SK-N-SH treated with all-trans-retinoic acid at 6 μM for 48 hours (cell line): Measurements from ENCODE around the gene SERPINA10.

Experiments
- ATAC-seq: fragments of 200-7000 bp; cut with Tn5 transposase; 3 replicates; pipeline ENCODE4 v1.9.1; 2020; ENCODE audit warnings: mild to moderate bottlenecking, moderate library complexity
- ARNTL ChIP-seq: fragments of 450-650 bp; formaldehyde crosslinking; IDR thresholded peaks from 2 replicates; pipeline ENCODE4 v1.5.0; 2020; ENCODE audit warnings: low read depth, mild to moderate bottlenecking, moderate library complexity, borderline replicate concordance
- BACH2 ChIP-seq: fragments of 250-450 bp; sonication (Bioruptor Pico); IDR thresholded peaks from 2 replicates; pipeline ENCODE4 v1.9.0; 2021; ENCODE audit warnings: mild to moderate bottlenecking, borderline replicate concordance
- CSDC2 ChIP-seq: fragments of 250-450 bp; sonication (Bioruptor Pico); IDR thresholded peaks from 2 replicates; pipeline ENCODE4 v1.5.0; 2020; ENCODE audit warnings: mild to moderate bottlenecking, moderate library complexity
- ESRRG ChIP-seq: fragments of 250-450 bp; sonication (Bioruptor Pico); IDR thresholded peaks from 2 replicates; pipeline ENCODE4 v1.6.1; 2021; ENCODE audit warnings: mild to moderate bottlenecking
- GLIS3 ChIP-seq: fragments of 250-450 bp; sonication (Bioruptor Pico); IDR thresholded peaks from 2 replicates; pipeline ENCODE4 v1.5.0; 2020; ENCODE audit warnings: mild to moderate bottlenecking, moderate library complexity
- ISL1 ChIP-seq: fragments of 250-450 bp; sonication (Bioruptor Pico); IDR thresholded peaks from 2 replicates; pipeline ENCODE4 v2.1.2; 2022; ENCODE audit warnings: mild to moderate bottlenecking, moderate library complexity
- OSR1 ChIP-seq: fragments of 250-450 bp; sonication (Bioruptor Pico); IDR thresholded peaks from 2 replicates; pipeline ENCODE4 v1.8.0; 2022; ENCODE audit warnings: moderate library complexity, mild to moderate bottlenecking, inconsistent platforms
- PATZ1 ChIP-seq: fragments of 250-450 bp; sonication (Bioruptor Pico); IDR thresholded peaks from 2 replicates; pipeline ENCODE4 v1.8.0; 2020; ENCODE audit warnings: mild to moderate bottlenecking, moderate library complexity, borderline replicate concordance
- POU6F1 ChIP-seq: fragments of 250-450 bp; sonication (Bioruptor Pico); IDR thresholded peaks from 2 replicates; pipeline ENCODE4 v1.8.0; 2021; ENCODE audit warnings: low read depth, mild to moderate bottlenecking, moderate library complexity, borderline replicate concordance
- PPARA ChIP-seq: fragments of 250-450 bp; sonication (Bioruptor Pico); IDR thresholded peaks from 2 replicates; pipeline ENCODE4 v1.5.0; 2020; ENCODE audit warnings: mild to moderate bottlenecking, borderline replicate concordance
- RARB ChIP-seq: fragments of 250-450 bp; sonication (Bioruptor Pico); IDR thresholded peaks from 2 replicates; pipeline ENCODE4 v1.8.0; 2021; ENCODE audit warnings: mild to moderate bottlenecking, moderate library complexity
- SNAI2 ChIP-seq: fragments of 250-450 bp; sonication (Bioruptor Pico); IDR thresholded peaks from 2 replicates; pipeline ENCODE4 v1.5.0; 2020; ENCODE audit warnings: mild to moderate bottlenecking, moderate library complexity
- TCF4 ChIP-seq: fragments of 250-450 bp; sonication (Bioruptor Pico); IDR thresholded peaks from 2 replicates; pipeline ENCODE4 v1.8.0; 2021; ENCODE audit warnings: mild to moderate bottlenecking, moderate library complexity, borderline replicate concordance
- TOX ChIP-seq: fragments of 250-450 bp; sonication (Bioruptor Pico); IDR thresholded peaks from 2 replicates; pipeline ENCODE4 v1.8.0; 2021; ENCODE audit warnings: mild to moderate bottlenecking, moderate library complexity, borderline replicate concordance
- ZFP3 ChIP-seq: fragments of 250-450 bp; sonication (Bioruptor Pico); IDR thresholded peaks from 2 replicates; pipeline ENCODE4 v1.5.0; 2020; ENCODE audit warnings: mild to moderate bottlenecking, moderate library complexity
- ZFP30 ChIP-seq: fragments of 450-650 bp; formaldehyde crosslinking; IDR thresholded peaks from 2 replicates; pipeline ENCODE4 v1.5.0; 2022; ENCODE audit warnings: mild to moderate bottlenecking, moderate library complexity
- ZNF565 ChIP-seq: fragments of 450-650 bp; formaldehyde crosslinking; conservative IDR thresholded peaks from 2 replicates; pipeline ENCODE4 v1.5.0; 2020; ENCODE audit warnings: low read depth, mild to moderate bottlenecking, moderate library complexity
- ZNF70 ChIP-seq: fragments of 450-650 bp; formaldehyde crosslinking; IDR thresholded peaks from 2 replicates; pipeline ENCODE4 v1.5.0; 2020; ENCODE audit warnings: mild to moderate bottlenecking, moderate library complexity
- ZNF8 ChIP-seq: fragments of 450-650 bp; formaldehyde crosslinking; IDR thresholded peaks from 2 replicates; pipeline ENCODE4 v1.5.0; 2020; ENCODE audit warnings: mild to moderate bottlenecking, moderate library complexity
- TF ChIP-seq, protein P1 (sequence below): fragments of 250-450 bp; sonication (Bioruptor Pico); IDR thresholded peaks from 2 replicates; pipeline ENCODE4 v1.5.0; 2020; ENCODE audit warnings: mild to moderate bottlenecking, moderate library complexity
- TF ChIP-seq, protein P2 (sequence below): fragments of 250-450 bp; sonication (Bioruptor Pico); IDR thresholded peaks from 2 replicates; pipeline ENCODE4 v1.5.1; 2021; ENCODE audit warnings: mild to moderate bottlenecking, moderate library complexity

Gene SERPINA10

DNA sequence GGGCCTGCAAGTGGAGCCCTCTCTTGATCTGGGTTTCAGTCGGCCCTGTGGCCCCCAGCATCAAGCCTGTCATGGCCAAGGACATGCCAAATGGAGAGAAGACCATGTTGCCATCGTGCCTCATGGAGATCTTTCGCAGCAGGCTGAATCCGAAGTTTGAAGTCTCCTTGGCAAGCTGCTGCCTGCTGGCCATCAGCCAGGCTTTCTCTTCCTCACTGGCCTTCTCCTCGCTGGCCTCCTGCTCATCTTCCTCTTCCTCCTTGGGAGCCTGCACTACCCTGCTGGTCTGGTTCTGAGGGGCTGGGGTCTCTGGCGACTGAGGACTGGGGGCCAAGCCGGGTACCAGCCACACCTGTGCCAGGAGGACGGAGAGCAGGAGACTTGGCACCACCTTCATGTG is 2.9 kb downstream of the SERPINA10 start:
- TF ChIP-seq ZNF8 (CRISPR knock-in tag) (no peak), OSR1 (CRISPR knock-in tag) (no peak), PATZ1 (CRISPR knock-in tag) (no peak), TOX (CRISPR knock-in tag) (no peak), BACH2 (no peak), GLIS3 (CRISPR knock-in tag) (no peak), PPARA (no peak), ISL1 (CRISPR knock-in tag) (no peak), POU6F1 (no peak), TCF4 (CRISPR knock-in tag) (no peak), SNAI2 (CRISPR knock-in tag) (no peak), ZNF70 (CRISPR knock-in tag) (no peak), ZFP3 (CRISPR knock-in tag) (no peak), CSDC2 (CRISPR knock-in tag) (no peak), RARB (CRISPR knock-in tag) (no peak)
- TF ChIP-seq, protein P1, sequence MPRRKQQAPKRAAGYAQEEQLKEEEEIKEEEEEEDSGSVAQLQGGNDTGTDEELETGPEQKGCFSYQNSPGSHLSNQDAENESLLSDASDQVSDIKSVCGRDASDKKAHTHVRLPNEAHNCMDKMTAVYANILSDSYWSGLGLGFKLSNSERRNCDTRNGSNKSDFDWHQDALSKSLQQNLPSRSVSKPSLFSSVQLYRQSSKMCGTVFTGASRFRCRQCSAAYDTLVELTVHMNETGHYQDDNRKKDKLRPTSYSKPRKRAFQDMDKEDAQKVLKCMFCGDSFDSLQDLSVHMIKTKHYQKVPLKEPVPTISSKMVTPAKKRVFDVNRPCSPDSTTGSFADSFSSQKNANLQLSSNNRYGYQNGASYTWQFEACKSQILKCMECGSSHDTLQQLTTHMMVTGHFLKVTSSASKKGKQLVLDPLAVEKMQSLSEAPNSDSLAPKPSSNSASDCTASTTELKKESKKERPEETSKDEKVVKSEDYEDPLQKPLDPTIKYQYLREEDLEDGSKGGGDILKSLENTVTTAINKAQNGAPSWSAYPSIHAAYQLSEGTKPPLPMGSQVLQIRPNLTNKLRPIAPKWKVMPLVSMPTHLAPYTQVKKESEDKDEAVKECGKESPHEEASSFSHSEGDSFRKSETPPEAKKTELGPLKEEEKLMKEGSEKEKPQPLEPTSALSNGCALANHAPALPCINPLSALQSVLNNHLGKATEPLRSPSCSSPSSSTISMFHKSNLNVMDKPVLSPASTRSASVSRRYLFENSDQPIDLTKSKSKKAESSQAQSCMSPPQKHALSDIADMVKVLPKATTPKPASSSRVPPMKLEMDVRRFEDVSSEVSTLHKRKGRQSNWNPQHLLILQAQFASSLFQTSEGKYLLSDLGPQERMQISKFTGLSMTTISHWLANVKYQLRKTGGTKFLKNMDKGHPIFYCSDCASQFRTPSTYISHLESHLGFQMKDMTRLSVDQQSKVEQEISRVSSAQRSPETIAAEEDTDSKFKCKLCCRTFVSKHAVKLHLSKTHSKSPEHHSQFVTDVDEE (CRISPR knock-in tag): no peak
- TF ChIP-seq, protein P2, sequence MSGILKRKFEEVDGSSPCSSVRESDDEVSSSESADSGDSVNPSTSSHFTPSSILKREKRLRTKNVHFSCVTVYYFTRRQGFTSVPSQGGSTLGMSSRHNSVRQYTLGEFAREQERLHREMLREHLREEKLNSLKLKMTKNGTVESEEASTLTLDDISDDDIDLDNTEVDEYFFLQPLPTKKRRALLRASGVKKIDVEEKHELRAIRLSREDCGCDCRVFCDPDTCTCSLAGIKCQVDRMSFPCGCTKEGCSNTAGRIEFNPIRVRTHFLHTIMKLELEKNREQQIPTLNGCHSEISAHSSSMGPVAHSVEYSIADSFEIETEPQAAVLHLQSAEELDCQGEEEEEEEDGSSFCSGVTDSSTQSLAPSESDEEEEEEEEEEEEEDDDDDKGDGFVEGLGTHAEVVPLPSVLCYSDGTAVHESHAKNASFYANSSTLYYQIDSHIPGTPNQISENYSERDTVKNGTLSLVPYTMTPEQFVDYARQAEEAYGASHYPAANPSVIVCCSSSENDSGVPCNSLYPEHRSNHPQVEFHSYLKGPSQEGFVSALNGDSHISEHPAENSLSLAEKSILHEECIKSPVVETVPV (CRISPR knock-in tag): no peak
- no peak for ATAC-seq

DNA sequence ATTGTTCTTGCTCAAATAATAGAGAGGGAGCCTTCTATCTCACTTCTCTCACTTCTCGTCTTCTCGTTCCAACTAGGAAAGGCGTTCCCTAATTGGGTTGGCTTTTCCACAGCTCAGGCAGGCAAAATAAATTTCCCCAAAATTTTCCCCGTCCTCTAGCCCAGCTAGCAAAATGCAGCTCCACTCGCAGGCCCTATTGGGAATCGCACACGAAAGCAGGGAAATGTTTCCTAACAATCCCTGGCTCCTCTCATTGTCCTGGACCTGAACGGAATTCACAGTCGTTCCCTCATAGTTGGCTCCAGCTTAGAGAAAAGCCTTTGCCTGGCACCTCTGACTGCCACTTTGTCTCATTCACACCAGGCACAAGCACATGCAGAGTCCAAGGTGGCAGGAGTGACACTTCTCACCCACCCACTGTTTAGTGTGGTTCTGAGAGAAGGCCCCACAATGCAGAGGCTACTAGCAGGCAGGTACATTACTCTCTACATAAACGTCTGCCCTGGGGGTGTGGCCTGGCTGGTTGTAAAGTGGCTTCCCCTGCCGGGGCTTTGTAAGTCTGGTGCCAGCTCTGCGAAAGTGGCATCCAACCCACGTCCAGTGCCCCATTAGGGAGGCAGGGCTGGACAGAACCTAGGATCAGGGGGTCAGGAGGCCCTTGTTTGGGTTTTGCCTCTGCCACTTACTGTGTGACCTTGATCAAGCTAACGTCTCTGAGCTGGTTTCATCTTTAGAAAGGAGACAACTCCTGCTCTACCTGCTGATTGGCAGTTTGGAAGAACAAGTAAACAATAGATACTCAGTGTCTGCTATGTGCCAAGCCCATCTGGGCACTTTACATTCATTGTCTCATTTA is 4.2 kb downstream of the SERPINA10 start:
- ATAC-seq: no peak
- TF ChIP-seq ZNF8 (CRISPR knock-in tag) (no peak), ESRRG (CRISPR knock-in tag) (no peak), ZFP3 (CRISPR knock-in tag) (no peak), OSR1 (CRISPR knock-in tag) (no peak), ARNTL (CRISPR knock-in tag) (no peak), ZFP30 (no peak), TCF4 (CRISPR knock-in tag) (no peak), ISL1 (CRISPR knock-in tag) (no peak), GLIS3 (CRISPR knock-in tag) (no peak), PATZ1 (CRISPR knock-in tag) (no peak), ZNF565 (no peak), TOX (CRISPR knock-in tag) (no peak), BACH2 (no peak), RARB (CRISPR knock-in tag) (no peak), CSDC2 (CRISPR knock-in tag) (no peak), POU6F1 (no peak), PPARA (no peak), ZNF70 (CRISPR knock-in tag) (no peak)
- TF ChIP-seq, protein P2 (CRISPR knock-in tag): no peak
